B cell (primary cell): ENCODE measurements around the gene TIFAB.

Source experiments
- CTCF ChIP-seq: fragments of 200-600 bp; IDR thresholded peaks from one replicate; pipeline ENCODE4 v1.8.0; 2022; ENCODE audit warnings: antibody characterized with exemption, mild to moderate bottlenecking
- EZH2 ChIP-seq: IDR thresholded peaks from 2 replicates; pipeline ENCODE4 v1.6.1; 2012; ENCODE audit warnings: borderline replicate concordance, low read depth, mild to moderate bottlenecking, moderate library complexity, low read length; ENCODE audit not compliant: insufficient read depth, poor library complexity, severe bottlenecking

- no peak for TF ChIP-seq CTCF
- no peak for TF ChIP-seq EZH2
Measured at GRCh38 chr5:135423146-135423845, 28.9 kb downstream of the TIFAB start.
